Measurements from ENCODE around the gene WRNIP1. TPM values are rescaled to one million over a fixed set of nuclear protein-coding genes. Genes with fewer than 3 reads are reported as not detected.
"Not testable (repeated sequence)": the region's sequence is repeated elsewhere in the genome, so short reads cannot be mapped to it uniquely, and the experiment has no call there.

Gene WRNIP1
- polyA plus RNA-seq, 4 donors = 59.1 to 66.2 (median 60.6) TPM

- DNase-seq (ENCODE audit: low read depth in 4 of 4, low spot score in 3 of 4) = no peak
Measured at GRCh38 chr6:2782825-2783187, 17.6 kb downstream of the WRNIP1 start.

GRCh38 chr6:2783188-2783963, 18.2 kb downstream of the WRNIP1 start:
- no peak for DNase-seq (ENCODE audit: low read depth in 4 of 4, low spot score in 3 of 4)

GRCh38 chr6:2784061-2784460, 18.9 kb downstream of the WRNIP1 start:
- no peak for DNase-seq (ENCODE audit: low read depth in 4 of 4, low spot score in 3 of 4)

GRCh38 chr6:2784930-2785329, 19.7 kb downstream of the WRNIP1 start:
- no peak for DNase-seq (ENCODE audit: low read depth in 4 of 4, low spot score in 3 of 4)

- DNase-seq (ENCODE audit: low read depth in 4 of 4, low spot score in 3 of 4) = no peak
Measured at GRCh38 chr6:2786269-2786668, 21.1 kb downstream of the WRNIP1 start.

- peak in 1 of 4 donors; percentile 58 for DNase-seq (ENCODE audit: low read depth in 4 of 4, low spot score in 3 of 4)
Measured at GRCh38 chr6:2790588-2791449, 25.6 kb downstream of the WRNIP1 start.

- no peak for DNase-seq (ENCODE audit: low read depth in 4 of 4, low spot score in 3 of 4)
Measured at GRCh38 chr6:2791450-2791974, 26.3 kb downstream of the WRNIP1 start.

- DNase-seq (ENCODE audit: low read depth in 4 of 4, low spot score in 3 of 4) = no peak
Measured at GRCh38 chr6:2792330-2793110, 27.3 kb downstream of the WRNIP1 start.

GRCh38 chr6:2793534-2794151, 28.4 kb downstream of the WRNIP1 start:
- no peak for DNase-seq (ENCODE audit: low read depth in 4 of 4, low spot score in 3 of 4)

GRCh38 chr6:2794171-2794730, 29.1 kb downstream of the WRNIP1 start:
- no peak for DNase-seq (ENCODE audit: low read depth in 4 of 4, low spot score in 3 of 4)

GRCh38 chr6:2795162-2795561, 30.0 kb downstream of the WRNIP1 start:
- no peak for DNase-seq (ENCODE audit: low read depth in 4 of 4, low spot score in 3 of 4)

- DNase-seq (ENCODE audit: low read depth in 4 of 4, low spot score in 3 of 4) = no peak
Measured at GRCh38 chr6:2795956-2796355, 30.8 kb downstream of the WRNIP1 start.

- DNase-seq (ENCODE audit: low read depth in 4 of 4, low spot score in 3 of 4) = no peak
Measured at GRCh38 chr6:2796861-2797260, 31.7 kb downstream of the WRNIP1 start.

- no peak for DNase-seq (ENCODE audit: low read depth in 4 of 4, low spot score in 3 of 4)
Measured at GRCh38 chr6:2797564-2798031, 32.4 kb downstream of the WRNIP1 start.

- DNase-seq (ENCODE audit: low read depth in 4 of 4, low spot score in 3 of 4) = no peak
Measured at GRCh38 chr6:2798586-2799134, 33.5 kb downstream of the WRNIP1 start.

GRCh38 chr6:2799936-2800527, 34.8 kb downstream of the WRNIP1 start:
- DNase-seq (ENCODE audit: low read depth in 4 of 4, low spot score in 3 of 4) = no peak

GRCh38 chr6:2800552-2801316, 35.5 kb downstream of the WRNIP1 start:
- DNase-seq (ENCODE audit: low read depth in 4 of 4, low spot score in 3 of 4) = no peak

GRCh38 chr6:2801687-2802086, 36.5 kb downstream of the WRNIP1 start:
- not testable (repeated sequence) for DNase-seq (ENCODE audit: low read depth in 4 of 4, low spot score in 3 of 4)
